Bone marrow (tissue), 2 donors: ENCODE measurements around the gene MC5R.
"Not testable (repeated sequence)": the region's sequence is repeated elsewhere in the genome, so short reads cannot be mapped to it uniquely, and the experiment has no call there.

Experiments
- DNase-seq, 2 donors: peaks; one replicate each; lab custom pipeline; 2025; lab: John Stamatoyannopoulos, UW

The MC5R gene

GRCh38 chr18:13849791-13850190, 25.8 kb downstream of the MC5R start:
- no peak for DNase-seq

- not testable (repeated sequence) for DNase-seq
Measured at GRCh38 chr18:13862898-13863297, 38.9 kb downstream of the MC5R start.

- no peak for DNase-seq
Measured at GRCh38 chr18:13868501-13869271, 44.7 kb downstream of the MC5R start.

DNA sequence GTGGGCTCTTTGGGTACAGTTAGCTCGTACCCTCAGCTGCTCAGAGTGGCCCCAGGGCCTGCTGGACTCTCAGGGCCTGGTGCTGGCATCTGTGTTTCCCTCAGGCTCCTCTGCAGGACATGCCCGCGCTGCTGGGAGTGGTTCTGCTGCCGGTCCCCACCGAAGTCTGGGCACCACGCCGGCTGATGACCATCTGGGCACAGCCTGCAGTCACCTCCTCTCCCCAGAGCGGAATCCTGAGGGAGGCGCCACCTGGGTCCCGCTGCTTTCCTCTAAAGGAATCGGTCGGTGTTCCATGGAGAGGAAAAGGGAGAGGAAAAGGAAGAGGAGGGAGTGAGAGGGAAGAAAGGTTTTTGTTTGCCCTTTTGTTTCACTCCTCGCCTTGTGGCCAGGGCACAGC, 47.8 kb downstream of the MC5R start:
- no peak for DNase-seq

- DNase-seq = no peak
Measured at GRCh38 chr18:13872373-13872772, 48.4 kb downstream of the MC5R start.

- no peak for DNase-seq
Measured at GRCh38 chr18:13872932-13873331, 49.0 kb downstream of the MC5R start.

- no peak for DNase-seq
Measured at GRCh38 chr18:13874558-13874957, 50.6 kb downstream of the MC5R start.
